Measurements from ENCODE around the gene SLC34A1.

Gene SLC34A1

DNA sequence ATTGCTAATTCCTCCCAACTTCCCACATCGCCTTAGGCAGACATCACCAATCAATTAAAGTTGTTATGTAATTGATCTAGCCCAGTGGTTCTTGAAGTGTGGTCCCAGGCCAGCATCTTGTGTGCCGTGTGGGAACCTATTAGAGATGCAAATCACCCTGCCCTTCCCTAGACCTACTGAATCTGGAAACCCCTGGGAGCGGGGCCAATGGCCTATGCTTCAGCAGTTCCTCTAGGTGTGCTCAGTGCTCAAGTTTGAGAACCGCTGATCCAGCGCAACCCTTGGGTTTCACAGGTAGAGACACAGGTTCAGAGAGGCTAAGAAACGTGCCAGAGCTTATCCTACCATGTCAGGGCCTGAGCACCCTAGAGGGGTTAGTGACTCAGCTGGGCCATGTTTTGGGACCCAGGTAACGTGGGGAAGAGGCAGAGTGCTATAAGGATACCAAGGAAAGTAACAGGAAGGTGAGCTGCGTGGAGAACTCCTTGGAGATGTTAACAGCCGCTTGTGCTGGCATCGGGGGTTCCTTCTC lies 4.4 kb downstream of the SLC34A1 start:
- DNase-seq (ENCODE audit: low read depth), result no peak

DNA sequence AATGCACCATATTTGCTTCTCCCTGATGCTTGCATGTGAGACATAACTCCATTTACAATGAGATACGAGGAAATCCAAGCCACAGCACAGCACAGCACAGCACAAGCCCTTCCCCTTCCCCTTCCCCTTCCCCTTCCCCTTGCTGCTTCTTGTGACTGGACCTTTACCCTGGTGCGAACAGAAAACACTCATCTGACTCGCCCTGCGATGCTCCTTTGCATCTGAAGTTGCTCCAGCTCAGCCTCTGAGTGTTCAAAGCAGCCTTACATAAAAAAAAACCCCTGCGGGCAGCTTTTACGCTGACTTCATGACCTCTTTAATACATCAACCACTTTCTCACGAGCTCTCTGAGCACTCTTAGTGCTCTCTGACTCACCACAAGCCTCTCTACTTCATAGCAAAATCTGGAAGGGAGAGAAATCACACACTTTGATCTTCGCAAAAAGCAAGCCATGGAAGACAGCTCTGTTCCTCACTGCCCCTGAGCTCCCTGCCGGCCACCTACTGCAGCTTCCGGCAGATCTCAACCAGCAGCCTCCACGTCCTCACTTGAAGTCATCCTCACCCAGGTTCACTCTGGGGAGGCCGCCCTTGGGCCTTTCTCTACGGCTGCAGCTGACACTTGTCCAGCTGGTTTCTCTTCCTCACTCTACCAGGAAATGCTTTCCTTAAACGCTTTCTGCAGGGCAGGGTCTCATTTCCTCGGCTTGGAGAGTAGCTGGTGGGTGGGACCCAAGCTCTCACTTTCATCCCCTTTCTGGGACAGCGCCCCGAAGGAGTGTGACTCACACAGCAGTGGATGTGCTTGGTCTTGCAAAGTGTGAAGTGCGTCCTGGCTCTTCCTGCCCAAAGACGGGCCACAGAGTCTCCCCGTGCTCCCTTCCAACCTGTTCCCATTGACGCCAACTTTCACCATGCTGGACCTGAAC lies 5.3 kb downstream of the SLC34A1 start:
- DNase-seq (ENCODE audit: low read depth), result peak; percentile 97

DNA sequence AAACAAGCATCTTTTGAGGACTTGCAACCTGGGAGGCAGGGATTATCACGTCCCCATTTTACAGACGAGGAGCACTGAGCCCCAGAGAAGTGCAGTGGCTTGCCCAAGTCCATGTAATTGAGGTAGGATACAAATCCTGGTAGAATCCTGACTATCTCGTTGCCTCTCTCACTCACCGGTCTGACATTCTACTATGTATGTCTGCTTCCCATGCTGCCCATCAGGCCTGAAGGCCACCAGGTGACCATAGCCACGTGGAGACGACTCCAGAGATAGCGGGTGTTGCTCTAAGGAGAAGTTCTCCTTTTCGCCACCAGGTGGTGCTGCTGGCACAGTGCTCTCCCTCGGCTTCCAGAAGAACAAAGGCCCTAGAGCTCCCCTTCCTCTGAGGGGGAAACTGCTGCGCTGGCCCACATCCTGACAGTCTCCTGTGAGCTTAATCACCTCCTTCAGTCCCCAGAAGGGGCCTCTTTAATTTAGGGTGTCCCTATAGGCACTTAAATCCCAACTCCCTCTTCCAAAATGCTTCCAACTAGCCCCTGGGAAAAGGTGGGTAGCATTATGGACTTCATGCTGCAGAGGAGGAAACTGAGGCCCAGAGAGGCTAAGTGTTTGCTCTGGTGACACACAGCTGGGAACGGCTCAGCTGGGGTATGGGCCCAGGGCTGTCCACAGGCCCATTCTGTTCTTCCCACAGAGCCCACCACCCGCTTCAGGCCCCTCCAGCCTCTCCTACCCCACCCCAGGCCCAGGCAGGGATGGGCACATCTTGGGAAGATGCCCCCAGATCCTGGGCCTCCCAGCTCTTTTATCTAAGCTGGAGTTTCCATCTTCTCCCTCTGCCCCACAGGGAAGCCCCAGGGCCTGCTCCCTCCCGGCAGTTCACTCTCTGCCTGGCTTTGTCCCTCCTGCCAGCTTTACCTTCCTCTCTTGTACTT lies 6.4 kb downstream of the SLC34A1 start:
- DNase-seq (ENCODE audit: low read depth), result peak; percentile 76

DNA sequence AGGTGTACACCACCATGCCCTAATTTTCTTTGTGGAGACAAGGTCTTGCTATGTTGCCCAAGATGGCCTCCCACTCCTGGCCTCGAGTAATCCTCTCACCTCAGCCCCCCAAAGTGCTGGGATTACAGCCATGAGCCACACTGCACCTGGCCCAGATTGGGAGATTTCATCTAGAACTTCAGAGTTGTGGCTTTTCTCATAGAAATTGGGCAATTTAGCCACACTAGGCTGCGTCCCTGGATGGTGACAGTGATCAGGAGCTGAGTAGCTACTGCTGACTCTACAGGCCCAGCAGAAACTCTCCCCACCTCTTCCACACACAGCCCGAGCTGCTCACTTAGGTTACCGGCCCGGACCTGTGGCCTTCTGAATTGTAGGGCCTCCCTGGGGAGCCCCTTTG lies 8.5 kb downstream of the SLC34A1 start:
- DNase-seq (ENCODE audit: low read depth), result no peak

DNA sequence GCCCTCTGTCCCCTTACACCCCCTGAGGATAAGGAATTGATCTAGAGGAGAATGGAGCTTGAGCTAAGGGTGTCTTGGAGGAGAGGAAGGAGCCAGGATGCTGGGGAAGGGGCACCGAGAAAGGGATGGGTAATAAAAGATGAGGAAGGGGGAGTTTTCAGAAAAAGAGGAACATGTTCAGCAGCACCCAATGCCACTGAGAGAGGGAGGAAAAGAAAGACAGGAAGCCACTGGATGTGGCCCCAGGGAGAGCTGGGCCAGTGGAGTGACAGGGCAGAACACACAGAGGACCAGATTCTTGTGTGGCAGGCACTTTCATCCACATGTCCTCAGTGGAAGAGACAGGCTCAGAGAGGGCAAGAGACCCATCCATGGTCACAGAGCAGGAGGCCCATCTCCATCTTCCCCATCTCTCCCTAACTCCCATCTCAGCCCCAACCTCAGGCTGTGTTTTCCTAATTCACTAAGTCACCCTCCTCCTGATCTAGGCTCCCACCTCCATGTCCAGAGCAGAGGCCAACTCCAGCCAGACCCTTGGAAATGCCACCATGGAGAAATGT lies 9.1 kb downstream of the SLC34A1 start:
- DNase-seq (ENCODE audit: low read depth), result no peak

DNA sequence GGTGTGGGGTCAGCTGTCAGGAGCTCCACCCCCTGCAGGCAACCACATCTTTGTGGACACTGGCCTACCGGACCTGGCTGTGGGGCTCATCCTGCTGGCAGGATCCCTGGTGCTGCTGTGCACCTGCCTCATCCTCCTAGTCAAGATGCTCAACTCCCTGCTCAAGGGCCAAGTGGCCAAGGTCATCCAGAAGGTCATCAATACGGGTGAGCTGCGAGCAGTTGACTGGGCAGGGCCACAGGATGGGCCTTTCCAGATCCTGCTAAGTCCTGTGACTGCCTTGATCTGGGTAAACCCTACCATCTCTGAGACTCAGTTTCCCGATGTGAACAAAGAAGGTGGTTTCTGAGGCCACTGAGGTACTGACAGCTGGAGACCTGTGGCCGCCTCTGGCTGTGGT lies 9.8 kb downstream of the SLC34A1 start:
- no peak for DNase-seq (ENCODE audit: low read depth)

DNA sequence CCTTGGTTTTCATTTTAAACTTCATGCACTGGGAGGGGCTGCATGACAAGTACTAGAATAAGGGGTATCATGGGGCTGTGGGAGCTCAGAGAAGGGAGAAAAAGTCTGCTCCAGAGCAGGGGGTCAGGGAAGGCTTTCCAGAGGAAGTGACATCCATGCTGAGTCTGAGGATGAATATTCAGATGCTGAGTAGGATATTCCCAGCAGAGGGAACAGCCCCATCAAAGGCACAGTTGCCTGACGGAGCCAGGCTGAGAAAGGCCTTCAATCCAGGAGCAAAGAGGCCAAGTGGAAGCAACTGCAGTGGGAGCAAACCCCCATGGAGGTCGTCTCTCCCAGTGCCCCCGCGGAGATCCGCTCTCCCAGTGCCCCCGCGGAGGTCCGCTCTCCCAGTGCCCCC lies 11.8 kb downstream of the SLC34A1 start:
- DNase-seq (ENCODE audit: low read depth), result no peak

DNA sequence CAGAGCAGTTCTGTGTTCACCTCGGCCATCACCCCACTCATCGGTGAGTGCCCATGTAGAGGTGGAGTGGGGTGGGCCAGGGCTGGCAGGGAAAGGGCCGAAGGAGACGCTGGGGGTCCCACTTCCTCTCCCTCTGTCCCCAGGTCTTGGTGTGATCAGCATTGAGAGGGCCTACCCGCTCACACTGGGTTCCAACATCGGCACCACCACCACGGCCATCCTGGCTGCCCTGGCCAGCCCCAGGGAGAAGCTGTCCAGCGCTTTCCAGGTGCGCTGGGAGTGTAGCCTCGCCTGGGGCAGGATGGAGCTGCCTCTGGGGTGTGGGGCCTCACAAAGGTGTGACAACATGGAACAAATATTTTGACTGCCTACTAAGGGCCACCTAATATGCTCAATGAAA lies 12.6 kb downstream of the SLC34A1 start:
- DNase-seq (ENCODE audit: low read depth), result no peak

DNA sequence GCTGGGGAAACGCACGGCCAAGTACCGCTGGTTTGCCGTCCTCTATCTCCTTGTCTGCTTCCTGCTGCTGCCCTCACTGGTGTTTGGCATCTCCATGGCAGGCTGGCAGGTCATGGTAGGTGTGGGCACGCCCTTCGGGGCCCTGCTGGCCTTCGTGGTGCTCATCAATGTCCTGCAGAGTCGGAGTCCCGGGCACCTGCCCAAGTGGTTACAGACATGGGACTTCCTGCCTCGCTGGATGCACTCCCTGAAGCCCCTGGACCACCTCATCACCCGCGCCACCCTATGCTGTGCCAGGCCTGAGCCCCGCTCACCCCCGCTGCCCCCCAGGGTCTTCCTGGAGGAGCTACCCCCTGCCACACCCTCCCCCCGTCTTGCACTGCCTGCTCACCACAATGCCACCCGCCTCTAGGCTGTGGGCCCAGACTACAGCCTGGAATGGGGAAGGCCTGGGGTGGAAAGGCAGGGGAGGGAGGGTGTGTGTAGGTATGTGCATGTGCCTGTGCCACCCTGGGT lies 13.7 kb downstream of the SLC34A1 start:
- no peak for DNase-seq (ENCODE audit: low read depth)

DNA sequence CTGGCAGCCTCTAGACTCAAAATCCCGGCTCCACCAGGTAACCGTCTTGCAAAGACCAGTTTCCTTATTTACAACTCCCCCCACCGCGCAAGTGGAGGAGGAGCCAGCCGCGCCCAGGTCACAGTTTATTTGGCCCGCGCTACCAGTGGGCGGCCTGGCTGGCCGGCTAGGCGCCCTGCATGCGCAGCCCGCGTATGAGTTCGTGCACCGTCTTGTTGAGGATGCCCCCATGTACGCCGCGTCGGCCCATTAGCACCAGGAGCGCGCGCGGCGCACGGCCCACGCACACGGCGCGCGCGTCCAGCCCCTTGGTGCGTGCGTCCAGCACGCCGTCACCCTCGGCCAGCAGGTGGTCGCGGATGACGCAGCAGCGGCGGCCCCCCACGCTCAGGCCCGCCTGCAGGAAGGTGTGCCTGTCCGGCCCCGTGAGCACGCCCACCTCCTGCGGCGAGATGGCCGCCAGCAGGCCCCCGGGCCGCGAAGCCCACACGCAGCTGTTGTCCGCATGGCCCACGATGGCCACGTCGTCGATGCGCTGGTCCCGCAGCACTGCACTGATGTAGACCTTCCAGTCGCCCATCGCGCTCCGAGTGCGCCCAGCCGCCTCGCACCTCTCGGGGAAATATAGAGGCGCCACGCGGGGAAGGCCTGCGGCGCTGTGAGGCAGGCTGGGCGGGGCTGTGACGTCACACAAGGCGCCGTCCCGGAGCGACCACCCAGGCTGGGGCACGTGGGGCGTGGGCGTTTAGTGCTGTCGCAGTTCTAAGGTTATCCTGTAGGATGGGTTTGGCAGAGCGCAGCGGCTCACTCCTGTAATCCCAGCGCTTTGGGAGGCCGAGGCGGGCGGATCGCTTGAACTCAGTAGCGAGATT lies 16.0 kb downstream of the SLC34A1 start, which contains the start of gene PFN3:
TSS of gene PFN3 (minus strand) at position 665 of the 872 bp plus-strand sequence. CDS start at position 580, 85 bp downstream.
- peak; percentile 30 for DNase-seq (ENCODE audit: low read depth)

DNA sequence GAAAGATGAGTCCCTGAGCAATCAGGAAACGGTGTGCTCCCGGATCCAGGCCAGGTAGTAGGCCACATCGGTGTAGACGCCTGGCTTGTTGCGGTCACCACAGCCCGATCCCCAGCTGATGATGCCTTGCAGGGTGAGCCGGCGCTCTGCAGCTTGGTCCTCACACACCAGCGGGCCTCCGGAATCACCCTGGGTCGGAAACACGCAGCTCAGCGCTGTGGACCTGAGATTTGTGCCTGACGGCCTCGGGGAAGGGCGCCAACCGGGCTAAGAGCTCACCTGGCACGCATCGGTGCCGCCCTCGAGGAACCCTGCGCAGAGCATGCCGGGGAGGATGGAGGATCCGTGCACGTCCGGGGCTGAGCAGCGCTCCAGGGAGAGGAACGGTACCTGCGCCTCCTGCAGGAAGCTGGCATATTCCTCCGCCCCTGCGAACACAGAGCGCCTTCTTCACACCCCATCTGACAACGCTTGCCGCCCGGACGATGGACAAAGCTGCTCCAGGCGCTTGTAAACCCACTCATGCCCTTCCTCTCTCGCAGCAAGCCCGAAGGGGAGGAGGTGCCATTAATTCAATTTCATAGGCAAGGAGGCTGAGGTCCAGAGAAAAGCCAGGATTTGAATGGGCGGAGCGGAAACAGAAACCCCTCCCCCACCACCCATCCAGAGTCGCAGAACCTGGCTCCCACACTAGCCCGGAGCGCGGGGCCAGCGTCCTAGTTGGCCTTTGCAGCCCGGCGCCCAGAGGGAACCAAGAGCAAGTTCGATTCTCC lies 18.2 kb downstream of the SLC34A1 start:
- DNase-seq (ENCODE audit: low read depth), result peak; percentile 63

DNA sequence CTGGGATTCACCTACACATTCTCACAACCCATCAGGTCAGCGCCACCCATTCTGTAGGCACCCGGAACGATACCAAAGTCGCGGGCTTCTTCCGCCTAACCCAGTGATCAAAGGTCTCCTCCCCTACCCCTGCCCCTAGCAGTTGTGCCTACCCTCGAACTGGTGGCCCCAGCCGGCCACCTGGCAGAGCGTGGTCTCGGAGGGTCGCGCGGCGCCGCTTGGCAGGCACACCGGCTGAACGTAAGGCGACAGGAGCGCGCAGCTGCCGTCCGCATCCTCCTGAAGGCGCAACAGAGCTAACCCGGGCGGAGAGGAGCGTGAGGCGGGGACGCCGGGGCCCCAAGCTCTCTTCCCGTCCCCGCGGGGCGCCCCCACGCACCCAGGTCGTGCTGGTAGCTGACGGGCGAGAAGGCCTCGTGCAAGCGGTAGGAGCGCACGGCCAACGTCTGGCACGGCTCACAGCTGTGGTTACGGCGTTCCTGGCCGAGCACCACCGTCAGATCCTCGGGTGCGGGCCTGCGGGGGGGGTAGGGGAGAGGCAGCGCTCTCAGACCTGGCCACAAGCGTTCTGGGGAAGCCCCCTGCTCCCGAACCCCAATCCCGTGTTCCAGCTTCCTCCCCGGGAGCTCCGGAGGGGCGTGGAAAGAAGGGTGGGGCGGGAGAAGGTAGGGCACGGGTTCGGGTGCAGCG lies 19.0 kb downstream of the SLC34A1 start:
- DNase-seq (ENCODE audit: low read depth), result peak; percentile 35

DNA sequence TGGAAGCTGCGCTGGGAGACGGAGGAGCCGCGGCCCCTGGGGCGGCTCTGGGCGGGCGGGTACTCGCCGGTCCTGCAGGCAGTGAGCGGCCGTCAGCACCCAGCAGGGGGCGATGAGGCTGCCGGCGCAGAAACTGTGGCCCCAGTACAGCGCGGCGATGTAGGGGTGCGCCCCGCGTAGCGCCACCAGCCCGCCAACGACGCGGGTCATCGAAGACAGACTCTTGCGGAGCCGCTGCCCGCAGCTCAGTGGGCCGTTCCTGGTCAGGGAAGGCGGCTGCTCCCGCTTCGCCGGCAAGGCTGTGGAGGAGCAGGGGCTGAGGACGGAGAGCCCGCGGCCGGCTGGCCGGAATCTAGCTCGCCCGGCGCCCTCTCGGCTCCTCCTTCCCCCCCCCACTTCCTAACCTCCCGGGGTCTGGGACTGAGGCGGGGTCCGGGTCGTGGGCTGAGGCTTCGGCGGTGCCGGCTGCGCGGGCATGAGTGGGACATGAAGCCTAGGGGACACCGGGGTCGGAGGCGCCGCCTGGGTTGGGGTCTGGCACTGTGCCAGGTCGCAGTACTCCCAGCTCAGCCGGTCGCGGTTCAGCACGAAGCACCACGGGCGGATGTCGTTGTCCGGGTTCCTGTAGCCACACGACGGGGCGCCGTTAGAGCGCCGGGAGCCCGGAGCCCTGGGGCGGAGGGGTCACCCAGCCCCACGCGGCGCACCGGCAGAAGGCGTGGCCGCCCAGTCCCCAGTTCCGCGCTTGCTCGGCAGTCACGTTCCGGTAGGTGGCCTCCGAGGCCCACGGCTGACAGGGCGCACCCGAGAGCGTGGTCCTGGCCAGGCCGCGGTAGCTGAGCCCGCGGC lies 19.8 kb downstream of the SLC34A1 start:
- DNase-seq (ENCODE audit: low read depth), result peak; percentile 74

DNA sequence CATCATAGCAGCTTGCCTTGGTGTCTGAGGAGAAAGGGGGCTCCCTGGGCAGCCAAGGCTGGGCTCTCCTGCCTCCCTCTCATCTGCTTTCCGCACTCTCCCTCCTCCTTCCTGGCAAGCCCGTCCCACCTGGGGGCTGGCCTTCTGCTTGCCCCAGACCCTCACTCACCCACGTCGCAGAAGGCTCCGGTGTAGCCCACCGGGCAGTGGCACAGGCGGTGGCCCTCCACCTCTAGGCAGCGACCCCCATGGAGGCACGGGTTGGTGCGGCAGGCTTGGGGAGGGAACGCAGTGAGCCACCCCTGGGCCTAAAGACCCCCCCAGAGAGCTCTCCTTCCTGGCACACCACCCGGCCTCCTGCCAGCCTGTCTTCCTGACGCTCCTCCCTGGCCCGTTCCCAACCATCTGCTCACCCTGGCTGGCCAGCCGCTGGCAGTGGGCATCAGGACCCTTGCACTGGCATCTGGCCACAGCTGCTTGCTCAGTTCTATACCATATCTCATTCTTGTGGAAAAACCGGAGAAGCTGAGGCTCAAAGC lies 20.5 kb downstream of the SLC34A1 start:
- no peak for DNase-seq (ENCODE audit: low read depth)

DNA sequence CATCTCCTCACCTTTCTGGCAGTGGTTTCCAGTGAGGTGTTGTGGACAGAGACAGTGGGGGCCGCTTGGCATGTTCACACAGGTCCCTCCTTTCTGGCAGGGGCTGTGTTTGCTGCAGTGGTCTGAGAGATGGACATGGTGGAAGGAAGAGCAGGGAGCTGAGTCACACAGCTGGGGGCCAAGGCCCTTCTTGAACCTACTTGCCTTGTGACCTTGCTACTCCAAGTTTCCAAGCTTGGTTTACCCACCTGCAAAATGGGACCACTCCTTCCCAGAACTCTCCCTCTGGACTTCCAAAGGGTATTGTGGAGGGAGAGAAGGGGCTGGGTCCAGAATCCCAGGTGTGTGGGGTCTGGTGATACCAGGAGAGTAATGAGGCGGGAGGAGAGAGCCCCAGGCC lies 21.1 kb downstream of the SLC34A1 start:
- DNase-seq (ENCODE audit: low read depth), result no peak

DNA sequence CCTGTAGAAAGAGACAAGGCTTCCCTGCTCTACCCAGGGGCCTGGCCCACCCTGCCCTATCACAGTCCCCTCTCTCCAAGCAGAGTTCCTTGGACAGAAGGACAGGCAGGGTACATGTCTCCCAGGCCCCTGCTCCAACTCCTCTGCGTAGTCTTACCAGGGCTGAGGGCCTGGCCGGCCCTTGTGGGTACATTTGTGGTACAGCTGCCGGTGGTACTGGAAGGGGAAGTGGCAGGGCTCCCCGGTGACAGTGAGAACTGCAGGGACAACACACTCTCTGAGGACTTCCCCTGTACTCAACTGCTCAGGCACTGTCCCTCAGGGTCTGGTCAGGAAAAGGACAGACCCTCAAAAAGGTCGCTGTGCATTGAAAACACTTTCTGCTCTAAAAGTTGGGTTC lies 21.6 kb downstream of the SLC34A1 start:
- no peak for DNase-seq (ENCODE audit: low read depth)

DNA sequence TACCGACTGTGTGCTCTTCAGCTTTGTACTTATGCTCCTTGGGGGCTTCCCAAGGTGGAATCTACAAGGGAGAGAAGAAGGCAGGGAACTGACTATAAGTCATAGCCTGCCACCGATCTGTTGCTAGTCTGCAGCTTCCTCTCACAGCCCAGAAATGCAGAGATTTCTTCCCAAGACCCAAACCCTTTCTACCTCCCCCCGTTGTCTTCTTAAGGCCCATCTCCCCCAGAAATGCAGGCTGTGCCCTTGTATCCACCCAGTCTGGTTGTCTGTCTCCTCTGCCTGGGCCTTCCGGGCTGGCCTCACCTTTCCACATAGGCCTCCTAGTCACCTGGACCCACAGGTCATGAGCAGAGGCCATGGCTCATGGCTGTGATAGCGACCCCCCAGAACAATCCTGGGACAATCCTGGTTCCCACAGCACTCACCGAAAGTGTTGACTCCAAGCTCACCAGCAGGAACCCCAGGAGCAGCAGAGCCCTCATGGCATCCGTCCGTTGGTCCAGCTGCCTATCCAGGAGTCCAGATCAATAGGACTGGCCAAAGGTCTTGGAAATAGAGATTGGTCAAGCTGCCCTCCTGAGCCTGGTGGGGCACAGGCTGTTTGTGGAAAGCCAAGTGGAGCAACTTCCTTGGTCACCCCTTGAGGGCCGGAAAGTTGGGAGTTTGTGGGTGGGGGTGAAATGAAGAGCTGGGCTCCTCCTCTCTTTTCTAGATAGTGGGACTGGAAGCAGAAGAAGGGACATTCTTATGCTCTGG lies 25.0 kb downstream of the SLC34A1 start, which contains the start of gene F12:
TSS of gene F12 (minus strand) at position 522 of the 759 bp plus-strand sequence. CDS start at position 485, 37 bp downstream.
- no peak for DNase-seq (ENCODE audit: low read depth)

Measured in iris pigment epithelial cell (primary cell).